SK-N-SH (cell line): Measurements from ENCODE around the gene RNF169. TPM values are rescaled to one million over a fixed set of nuclear protein-coding genes. Genes with fewer than 3 reads are reported as not detected.

Experiments used
- CTCF ChIA-PET: fragments of 300-600, 350-600 bp; formaldehyde crosslinking; extraction: SDS; loops from one replicate; lab custom pipeline; 2021; lab: Yijun Ruan, JAX
- POLR2A ChIA-PET: fragments of 350-600 bp; sonication (Branson Sonifier 250); formaldehyde crosslinking; extraction: SDS; loops from one replicate; lab custom pipeline; 2020; ENCODE audit warnings: antibody characterized with exemption, inconsistent platforms; lab: Yijun Ruan, JAX
- DNase-seq: peaks from one replicate; pipeline ENCODE4 v3.0.0; 2012
- H2AFZ ChIP-seq: fragments of 200-600 bp; sonication (generic); 2 replicates; pipeline ENCODE4 v1.8.1; 2016; ENCODE audit warnings: antibody characterized with exemption, mild to moderate bottlenecking, low read depth
- H3F3A ChIP-seq: fragments of 200-600 bp; sonication (generic); replicated peaks from 2 replicates; pipeline ENCODE3; 2016; ENCODE audit warnings: antibody characterized with exemption, mild to moderate bottlenecking; ENCODE audit not compliant: insufficient read depth
- H3K27ac ChIP-seq, 2 experiments: fragments of 200-500 bp in 1 of 2; fragments of 200-600 bp in 1 of 2; sonication (Bioruptor generic) in 1 of 2; sonication (generic), shearing (Covaris generic) in 1 of 2; 2 replicates each; pipeline versions ENCODE4 v1.5.1 to v1.6.1; 2014 to 2016; ENCODE audit warnings: low read depth in 2 of 2, inconsistent platforms in 1 of 2, low read length in 1 of 2, mild to moderate bottlenecking in 1 of 2, mixed read lengths in 1 of 2
- H3K27me3 ChIP-seq: fragments of 200-600 bp; sonication (generic), shearing (Covaris generic); 2 replicates; pipeline ENCODE4 v1.6.1; 2016; ENCODE audit warnings: mixed run types; ENCODE audit not compliant: insufficient read depth
- H3K36me3 ChIP-seq, 2 experiments: fragments of 200-500 bp in 1 of 2; fragments of 200-600 bp in 1 of 2; sonication (Bioruptor generic) in 1 of 2; sonication (generic) in 1 of 2; replicated peaks in 1 of 2; 2 replicates each; pipeline versions ENCODE3 to v1.5.1; 2014 to 2016; ENCODE audit warnings: low read length in 1 of 2, mild to moderate bottlenecking in 1 of 2; ENCODE audit not compliant: insufficient read depth in 2 of 2, control insufficient read depth in 1 of 2
- H3K4me1 ChIP-seq, 2 experiments: fragments of 200-500 bp in 1 of 2; fragments of 200-600 bp in 1 of 2; sonication (Bioruptor generic) in 1 of 2; sonication (generic), shearing (Covaris generic) in 1 of 2; 2 replicates each; pipeline versions ENCODE4 v1.5.1 to v1.6.1; 2014 to 2016; ENCODE audit warnings: low read depth in 1 of 2, low read length in 1 of 2, mixed run types in 1 of 2; ENCODE audit not compliant: insufficient read depth in 2 of 2, control insufficient read depth in 1 of 2
- H3K4me2 ChIP-seq: fragments of 200-600 bp; sonication (generic), shearing (Covaris generic); 2 replicates; pipeline ENCODE4 v1.6.1; 2017; ENCODE audit warnings: mixed run types
- H3K4me3 ChIP-seq, 2 experiments: fragments of 200-500 bp in 1 of 2; fragments of 200-600 bp in 1 of 2; sonication (Bioruptor generic) in 1 of 2; sonication (generic), shearing (Covaris generic) in 1 of 2; 2 replicates each; pipeline versions ENCODE4 v1.5.1 to v1.8.1; 2014 to 2016; ENCODE audit warnings: low read depth in 2 of 2, inconsistent platforms in 1 of 2, low read length in 1 of 2, mild to moderate bottlenecking in 1 of 2, mixed read lengths in 1 of 2, moderate library complexity in 1 of 2
- H3K79me2 ChIP-seq: fragments of 200-600 bp; sonication (generic); 2 replicates; pipeline ENCODE4 v1.8.1; 2017; ENCODE audit warnings: mild to moderate bottlenecking; ENCODE audit not compliant: insufficient read depth
- H3K9ac ChIP-seq: fragments of 200-600 bp; sonication (generic); 2 replicates; pipeline ENCODE4 v1.6.1; 2017; ENCODE audit warnings: mixed run types
- H3K9me2 ChIP-seq: fragments of 200-600 bp; sonication (generic); 2 replicates; pipeline ENCODE4 v1.6.1; 2017; ENCODE audit warnings: mixed run types
- H3K9me3 ChIP-seq: fragments of 200-600 bp; sonication (generic); 2 replicates; pipeline ENCODE4 v1.6.1; 2017; ENCODE audit warnings: mixed run types, mild to moderate bottlenecking, moderate library complexity
- H4K20me1 ChIP-seq: fragments of 200-600 bp; sonication (generic); 2 replicates; pipeline ENCODE4 v1.6.1; 2017; ENCODE audit warnings: mild to moderate bottlenecking, mixed run types; ENCODE audit not compliant: insufficient read depth
- CHD2 ChIP-seq: fragments of 150-350 bp; IDR thresholded peaks from 2 replicates; pipeline ENCODE4 v1.6.1; 2018; ENCODE audit warnings: low read length; ENCODE audit not compliant: partially characterized antibody
- ELF1 ChIP-seq: IDR thresholded peaks from 2 replicates; pipeline ENCODE4 v1.4.0; 2012
- EP300 ChIP-seq, 2 experiments: IDR thresholded peaks; 2 replicates each; pipeline versions ENCODE4 v1.4.0 to v1.6.1; 2012; ENCODE audit warnings: borderline replicate concordance in 1 of 2, low read depth in 1 of 2, low read length in 1 of 2
- EZH2phosphoT487 ChIP-seq: fragments of 200-600 bp; sonication (generic); IDR thresholded peaks from 2 replicates; pipeline ENCODE4 v1.6.1; 2017; ENCODE audit warnings: low read depth, mixed run types, mild to moderate bottlenecking, antibody characterized with exemption, moderate library complexity, borderline replicate concordance
- FOXM1 ChIP-seq: IDR thresholded peaks from 2 replicates; pipeline ENCODE4 v1.4.0; 2012; ENCODE audit warnings: low read depth, mild to moderate bottlenecking
- GATA2 ChIP-seq: sonication (generic); formaldehyde crosslinking; IDR thresholded peaks from 2 replicates; pipeline ENCODE4 v1.5.0; 2020; ENCODE audit warnings: mild to moderate bottlenecking, missing genetic modification reagents
- JUND ChIP-seq: IDR thresholded peaks from 2 replicates; pipeline ENCODE4 v1.4.0; 2012
- MAX ChIP-seq: IDR thresholded peaks from 2 replicates; pipeline ENCODE4 v1.4.0; 2012; ENCODE audit warnings: low read depth
- MEF2A ChIP-seq: IDR thresholded peaks from 2 replicates; pipeline ENCODE4 v1.4.0; 2012; ENCODE audit warnings: low read depth, borderline replicate concordance
- NFIC ChIP-seq: IDR thresholded peaks from 2 replicates; pipeline ENCODE4 v1.4.0; 2012; ENCODE audit warnings: borderline replicate concordance
- POLR2AphosphoS5 ChIP-seq: IDR thresholded peaks from 2 replicates; pipeline ENCODE4 v1.6.1; 2012; ENCODE audit warnings: low read depth, low read length
- RAD21 ChIP-seq: IDR thresholded peaks from 2 replicates; pipeline ENCODE4 v1.6.1; 2012; ENCODE audit warnings: mild to moderate bottlenecking, low read length
- RFX5 ChIP-seq: IDR thresholded peaks from 2 replicates; pipeline ENCODE4 v1.6.1; 2012; ENCODE audit warnings: mild to moderate bottlenecking, improper control_type of control experiment, low read length
- SMC3 ChIP-seq: IDR thresholded peaks from 2 replicates; pipeline ENCODE4 v1.6.1; 2012; ENCODE audit warnings: low read depth, low read length, improper control_type of control experiment
- TAF1 ChIP-seq: IDR thresholded peaks from 2 replicates; pipeline ENCODE4 v1.6.1; 2012; ENCODE audit warnings: low read depth, mild to moderate bottlenecking, low read length, moderate library complexity, borderline replicate concordance
- TEAD4 ChIP-seq: IDR thresholded peaks from 2 replicates; pipeline ENCODE4 v1.4.0; 2012; ENCODE audit warnings: mild to moderate bottlenecking, borderline replicate concordance; ENCODE audit not compliant: insufficient read depth
- WGBS: methylation state at CpG from one replicate; pipeline ENCODE4 v1.1.6; 2017; ENCODE audit warnings: low lambda C conversion rate; 5-methylcytosine and 5-hydroxymethylcytosine counted together
- polyA plus RNA-seq, 3 experiments: library from polyadenylated mRNA; depleted of rRNA; stranded (reverse); fragments of >200 nt; gene quantifications; 2 replicates each; pipeline ENCODE4 v1.2.3, GENCODE V29; 2012
- TF ChIP-seq, protein P1 (sequence below): fragments of 150-350 bp; IDR thresholded peaks from 2 replicates; pipeline ENCODE4 v1.6.1; 2017; ENCODE audit warnings: antibody characterized with exemption, low read length, low read depth, borderline replicate concordance
- TF ChIP-seq, protein P2 (sequence below): IDR thresholded peaks from 2 replicates; pipeline ENCODE4 v1.4.0; 2012; ENCODE audit warnings: low read depth, borderline replicate concordance
- TF ChIP-seq, protein P3 (sequence below): fragments of 150-350 bp; IDR thresholded peaks from 2 replicates; pipeline ENCODE4 v1.6.1; 2016; ENCODE audit warnings: mild to moderate bottlenecking, low read depth, low read length
- TF ChIP-seq, protein P4 (sequence below): fragments of 200-600 bp; sonication (generic); IDR thresholded peaks from 2 replicates; pipeline ENCODE4 v1.6.1; 2017; ENCODE audit warnings: antibody characterized with exemption, mild to moderate bottlenecking, moderate library complexity

The RNF169 gene
- polyA plus RNA-seq, 1 of the 3 experiments (the other 2 are of a cell fraction): 2.2 TPM

- no peaks in the 10 kb centered on the region for H3K4me1 ChIP-seq
- H3K36me3 ChIP-seq: peaks cover 35 to 65% of the 10 kb centered on the region in 2 experiments
- no peak overlapping the region for H3K27ac ChIP-seq
- H3K4me2 ChIP-seq: no peak overlapping the region
- no peak overlapping the region for H3K9ac ChIP-seq
- H3K9me2 ChIP-seq: no peaks in the 10 kb centered on the region
- TF ChIP-seq, protein P1, sequence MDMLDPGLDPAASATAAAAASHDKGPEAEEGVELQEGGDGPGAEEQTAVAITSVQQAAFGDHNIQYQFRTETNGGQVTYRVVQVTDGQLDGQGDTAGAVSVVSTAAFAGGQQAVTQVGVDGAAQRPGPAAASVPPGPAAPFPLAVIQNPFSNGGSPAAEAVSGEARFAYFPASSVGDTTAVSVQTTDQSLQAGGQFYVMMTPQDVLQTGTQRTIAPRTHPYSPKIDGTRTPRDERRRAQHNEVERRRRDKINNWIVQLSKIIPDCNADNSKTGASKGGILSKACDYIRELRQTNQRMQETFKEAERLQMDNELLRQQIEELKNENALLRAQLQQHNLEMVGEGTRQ: no peak
- TF ChIP-seq, protein P2, sequence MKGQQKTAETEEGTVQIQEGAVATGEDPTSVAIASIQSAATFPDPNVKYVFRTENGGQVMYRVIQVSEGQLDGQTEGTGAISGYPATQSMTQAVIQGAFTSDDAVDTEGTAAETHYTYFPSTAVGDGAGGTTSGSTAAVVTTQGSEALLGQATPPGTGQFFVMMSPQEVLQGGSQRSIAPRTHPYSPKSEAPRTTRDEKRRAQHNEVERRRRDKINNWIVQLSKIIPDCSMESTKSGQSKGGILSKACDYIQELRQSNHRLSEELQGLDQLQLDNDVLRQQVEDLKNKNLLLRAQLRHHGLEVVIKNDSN: no peak
- TF ChIP-seq MAX (no peak), RFX5 (no peak), EP300 (IDR thresholded peaks at IDR 0.05; ENCODE audit: borderline replicate concordance in 1 of 2, low read depth in 1 of 2, low read length in 1 of 2) (no peak), JUND (no peak), FOXM1 (no peak), SMC3 (no peak), TEAD4 (no peak), RAD21 (no peak), NFIC (no peak), EZH2phosphoT487 (no peak), CHD2 (no peak), GATA2 (no peak), TAF1 (no peak), POLR2AphosphoS5 (no peak), ELF1 (no peak), MEF2A (no peak)
- TF ChIP-seq, protein P3, sequence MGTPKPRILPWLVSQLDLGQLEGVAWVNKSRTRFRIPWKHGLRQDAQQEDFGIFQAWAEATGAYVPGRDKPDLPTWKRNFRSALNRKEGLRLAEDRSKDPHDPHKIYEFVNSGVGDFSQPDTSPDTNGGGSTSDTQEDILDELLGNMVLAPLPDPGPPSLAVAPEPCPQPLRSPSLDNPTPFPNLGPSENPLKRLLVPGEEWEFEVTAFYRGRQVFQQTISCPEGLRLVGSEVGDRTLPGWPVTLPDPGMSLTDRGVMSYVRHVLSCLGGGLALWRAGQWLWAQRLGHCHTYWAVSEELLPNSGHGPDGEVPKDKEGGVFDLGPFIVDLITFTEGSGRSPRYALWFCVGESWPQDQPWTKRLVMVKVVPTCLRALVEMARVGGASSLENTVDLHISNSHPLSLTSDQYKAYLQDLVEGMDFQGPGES: no peak
- TF ChIP-seq, protein P4, sequence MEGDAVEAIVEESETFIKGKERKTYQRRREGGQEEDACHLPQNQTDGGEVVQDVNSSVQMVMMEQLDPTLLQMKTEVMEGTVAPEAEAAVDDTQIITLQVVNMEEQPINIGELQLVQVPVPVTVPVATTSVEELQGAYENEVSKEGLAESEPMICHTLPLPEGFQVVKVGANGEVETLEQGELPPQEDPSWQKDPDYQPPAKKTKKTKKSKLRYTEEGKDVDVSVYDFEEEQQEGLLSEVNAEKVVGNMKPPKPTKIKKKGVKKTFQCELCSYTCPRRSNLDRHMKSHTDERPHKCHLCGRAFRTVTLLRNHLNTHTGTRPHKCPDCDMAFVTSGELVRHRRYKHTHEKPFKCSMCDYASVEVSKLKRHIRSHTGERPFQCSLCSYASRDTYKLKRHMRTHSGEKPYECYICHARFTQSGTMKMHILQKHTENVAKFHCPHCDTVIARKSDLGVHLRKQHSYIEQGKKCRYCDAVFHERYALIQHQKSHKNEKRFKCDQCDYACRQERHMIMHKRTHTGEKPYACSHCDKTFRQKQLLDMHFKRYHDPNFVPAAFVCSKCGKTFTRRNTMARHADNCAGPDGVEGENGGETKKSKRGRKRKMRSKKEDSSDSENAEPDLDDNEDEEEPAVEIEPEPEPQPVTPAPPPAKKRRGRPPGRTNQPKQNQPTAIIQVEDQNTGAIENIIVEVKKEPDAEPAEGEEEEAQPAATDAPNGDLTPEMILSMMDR: no peak
- TF ChIP-seq, all 33 proteins: peak for 0
- POLR2A ChIA-PET: no interaction called here
- H3K4me3 ChIP-seq: no peak overlapping the region
- CTCF ChIA-PET: interaction anchor here (1.6 kb wide), 1 partner anchor 457 kb away, joined by 3 read pairs; no protein-coding TSS in a partner anchor
- 65% methylated on average over 4 of the region's 9 CpGs for WGBS
- H3K79me2 ChIP-seq: peaks cover 41% of the 10 kb centered on the region
- H3K27me3 ChIP-seq: no peaks in the 10 kb centered on the region
- no peaks in the 10 kb centered on the region for H3F3A ChIP-seq
- no peak overlapping the region for H2AFZ ChIP-seq
- H4K20me1 ChIP-seq: no peaks in the 10 kb centered on the region
- H3K9me3 ChIP-seq: no peaks in the 10 kb centered on the region
- DNase-seq: no peak
Observed at GRCh38 chr11:74791333-74792100, 42.9 kb downstream of the RNF169 start.
